Ovary (tissue), 9 donors: ENCODE measurements around the gene LRMDA. TPM values are rescaled to one million over a fixed set of nuclear protein-coding genes. Genes with fewer than 3 reads are reported as not detected.

Experiments used
- DNase-seq, 5 donors: peaks; one replicate each; pipeline ENCODE4 v3.0.0-alpha.2; 2019 to 2020
- H3K27ac ChIP-seq, 2 donors: fragments of 200-600 bp; one replicate each; pipeline versions ENCODE4 v1.5.1 to v1.8.0; 2019 to 2022
- H3K27me3 ChIP-seq: fragments of 200-600 bp; one replicate; pipeline ENCODE4 v1.8.0; 2022
- H3K36me3 ChIP-seq: fragments of 200-600 bp; sonication (generic); one replicate; pipeline ENCODE4 v1.5.1; 2019
- H3K4me1 ChIP-seq: one replicate; pipeline ENCODE4 v1.8.1; 2013; ENCODE audit warnings: mild to moderate bottlenecking, moderate library complexity; ENCODE audit not compliant: insufficient read depth
- H3K4me3 ChIP-seq: fragments of 200-600 bp; sonication (generic); one replicate; pipeline ENCODE4 v1.5.1; 2017
- H3K9me3 ChIP-seq, 2 donors: fragments of 200-600 bp in 1 of 2; sonication (generic) in 1 of 2; one replicate each; pipeline versions ENCODE4 v1.5.1 to v1.8.1; 2013 to 2019; ENCODE audit warnings: mild to moderate bottlenecking in 1 of 2, moderate library complexity in 1 of 2
- EP300 ChIP-seq: sonication (generic); formaldehyde crosslinking; IDR thresholded peaks from one replicate; pipeline ENCODE4 v1.6.1; 2017; ENCODE audit warnings: antibody characterized with exemption
- POLR2A ChIP-seq: fragments of 450-650 bp; IDR thresholded peaks from one replicate; pipeline ENCODE4 v1.6.1; 2017; ENCODE audit warnings: antibody characterized with exemption, mild to moderate bottlenecking, moderate library complexity
- WGBS, 3 donors: extraction: QIAGEN DNeasy Blood & Tissue Kit in 1 of 3; methylation state at CpG; one replicate each; pipeline versions ENCODE4 v1.1.5 to v1.1.7; 2013 to 2017; 5-methylcytosine and 5-hydroxymethylcytosine counted together
- intact Hi-C, 4 donors: fragments of 100-400 bp; cut with DNase I; formaldehyde crosslinking; loops; one replicate each; pipeline versions ENCODE4 v1.11.0 to v1.15.1; 2022 to 2023
- polyA plus RNA-seq, 2 donors: library from polyadenylated mRNA; stranded (reverse); fragments of 200-250 nt in 1 of 2; fragments of 350-450 nt in 1 of 2; fragmentation: Illumina TruSeq in 1 of 2; extraction: RNeasy Lipid Tissue Mini Kit (QIAGEN cat#74804) in 1 of 2; gene quantifications; one replicate each; pipeline ENCODE4 v1.2.3, GENCODE V29; 2013 to 2014
- total RNA-seq, 7 donors: library from RNA; depleted of rRNA in 2 of 7; stranded (reverse); fragments of >200 nt in 2 of 7; fragmentation: NEBNext Ultra II Directional in 3 of 7; extraction: Animal tissue kit (Norgen Biotek cat#: 25700) in 3 of 7; gene quantifications; one replicate each; pipeline versions ENCODE4 v1.1.0 to v1.2.4, GENCODE V29; 2016 to 2023
- TF ChIP-seq, protein P1 (sequence below), 3 donors: fragments of 450-650 bp in 2 of 3; fragments of 200-600 bp in 1 of 3; IDR thresholded peaks; one replicate each; pipeline versions ENCODE4 v1.5.1 to v1.8.0; 2016 to 2022; ENCODE audit warnings: antibody characterized with exemption in 3 of 3, mild to moderate bottlenecking in 1 of 3
- donor health status: DM: no; HTN: no; CAD: no; lungs with moderate emphysema.
- donor health status: DM: no; HTN: no; CAD: no.
- donor health status: Bipolar disorder and iron deficiency.
- donor health status: DM: yes; HTN: yes; CAD: no.
- donor health status: DM: no; HTN: no; CAD: no.
- donor health status: DM: yes; HTN: yes; CAD: no.

The LRMDA gene
- total and polyA plus RNA-seq, 9 donors: 14.8 to 30.7 (median 22.9) TPM

GRCh38 chr10:75572478-75572877, 141.1 kb downstream of the LRMDA start:
- Histone ChIP-seq H3K27ac (no peak overlapping the region), H3K4me1 (no peaks in the 10 kb centered on the region), H3K9me3 (no peaks in the 10 kb centered on the region), H3K27me3 (no peaks in the 10 kb centered on the region), H3K36me3 (no peaks in the 10 kb centered on the region), H3K4me3 (no peak overlapping the region)
- no peak for DNase-seq
- WGBS, 3 donors: 92 to 95% (median 94%) methylated on average over 2 of the region's 2 CpGs
- TF ChIP-seq EP300: no peak
- TF ChIP-seq, protein P1, sequence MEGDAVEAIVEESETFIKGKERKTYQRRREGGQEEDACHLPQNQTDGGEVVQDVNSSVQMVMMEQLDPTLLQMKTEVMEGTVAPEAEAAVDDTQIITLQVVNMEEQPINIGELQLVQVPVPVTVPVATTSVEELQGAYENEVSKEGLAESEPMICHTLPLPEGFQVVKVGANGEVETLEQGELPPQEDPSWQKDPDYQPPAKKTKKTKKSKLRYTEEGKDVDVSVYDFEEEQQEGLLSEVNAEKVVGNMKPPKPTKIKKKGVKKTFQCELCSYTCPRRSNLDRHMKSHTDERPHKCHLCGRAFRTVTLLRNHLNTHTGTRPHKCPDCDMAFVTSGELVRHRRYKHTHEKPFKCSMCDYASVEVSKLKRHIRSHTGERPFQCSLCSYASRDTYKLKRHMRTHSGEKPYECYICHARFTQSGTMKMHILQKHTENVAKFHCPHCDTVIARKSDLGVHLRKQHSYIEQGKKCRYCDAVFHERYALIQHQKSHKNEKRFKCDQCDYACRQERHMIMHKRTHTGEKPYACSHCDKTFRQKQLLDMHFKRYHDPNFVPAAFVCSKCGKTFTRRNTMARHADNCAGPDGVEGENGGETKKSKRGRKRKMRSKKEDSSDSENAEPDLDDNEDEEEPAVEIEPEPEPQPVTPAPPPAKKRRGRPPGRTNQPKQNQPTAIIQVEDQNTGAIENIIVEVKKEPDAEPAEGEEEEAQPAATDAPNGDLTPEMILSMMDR (IDR thresholded peaks at IDR 0.05): no peak
- no peak for TF ChIP-seq POLR2A
- intact Hi-C loops: no loop called here

GRCh38 chr10:75575940-75576339, 144.5 kb downstream of the LRMDA start:
- H3K27ac ChIP-seq: no peak overlapping the region
- TF ChIP-seq, protein P1 (IDR thresholded peaks at IDR 0.05): no peak
- TF ChIP-seq EP300: no peak
- no peak for TF ChIP-seq POLR2A
- H3K36me3 ChIP-seq: no peaks in the 10 kb centered on the region
- intact Hi-C loops: no loop called here
- no peaks in the 10 kb centered on the region for H3K27me3 ChIP-seq
- H3K9me3 ChIP-seq: no peaks in the 10 kb centered on the region
- H3K4me3 ChIP-seq: no peak overlapping the region
- WGBS, 3 donors: 60 to 79% (median 65%) methylated on average over 4 of the region's 4 CpGs
- H3K4me1 ChIP-seq: no peaks in the 10 kb centered on the region
- DNase-seq: no peak

GRCh38 chr10:75582102-75582501, 150.7 kb downstream of the LRMDA start:
- no peak for DNase-seq
- TF ChIP-seq, protein P1 (IDR thresholded peaks at IDR 0.05): no peak
- TF ChIP-seq POLR2A (no peak), EP300 (no peak)
- Histone ChIP-seq H3K27me3 (no peaks in the 10 kb centered on the region), H3K4me1 (no peaks in the 10 kb centered on the region), H3K27ac (no peak overlapping the region), H3K4me3 (no peak overlapping the region), H3K36me3 (no peaks in the 10 kb centered on the region), H3K9me3 (no peaks in the 10 kb centered on the region)
- intact Hi-C loops: no loop called here
- WGBS, 3 donors: 98 to 100% (median 100%) methylated on average over 1 of the region's 1 CpG

DNA sequence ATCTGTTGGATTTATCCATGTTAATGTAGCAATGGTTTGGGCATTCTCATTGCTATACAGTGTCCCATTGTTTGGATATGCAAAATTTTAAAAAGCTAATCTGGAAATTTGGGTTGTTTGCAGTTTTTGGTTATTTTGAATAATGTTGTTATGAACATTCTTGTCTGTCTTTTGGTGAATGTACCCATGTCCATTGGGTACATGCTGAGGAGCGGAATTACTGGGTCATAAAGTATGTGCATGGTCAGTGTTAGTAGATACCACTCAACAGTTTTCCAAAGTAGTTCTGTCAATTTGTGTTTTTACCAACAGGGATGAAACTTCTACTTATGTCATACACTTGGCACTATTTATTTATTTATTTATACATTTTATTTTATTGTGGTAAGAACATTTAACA, 153.9 kb downstream of the LRMDA start:
- TF ChIP-seq EP300 (no peak), POLR2A (no peak)
- TF ChIP-seq, protein P1 (IDR thresholded peaks at IDR 0.05): no peak
- H3K27ac ChIP-seq: no peak overlapping the region
- H3K36me3 ChIP-seq: no peaks in the 10 kb centered on the region
- DNase-seq: no peak
- no peaks in the 10 kb centered on the region for H3K4me1 ChIP-seq
- intact Hi-C loops: no loop called here
- no peaks in the 10 kb centered on the region for H3K27me3 ChIP-seq
- no peak overlapping the region for H3K4me3 ChIP-seq
- WGBS, 3 donors: 97 to 100% (median 98%) methylated on average over 1 of the region's 1 CpG
- H3K9me3 ChIP-seq: no peaks in the 10 kb centered on the region
